HG03135 (cell line): ENCODE results near the gene ATG2B.
"Not testable (repeated sequence)": the region's sequence is repeated elsewhere in the genome, so short reads cannot be mapped to it uniquely, and the experiment has no call there.

Experiments used
- ATAC-seq: cut with Tn5 transposase; IDR thresholded peaks from one replicate; pipeline ENCODE4 v1.9.1; 2021; ENCODE audit warnings: mild to moderate bottlenecking, moderate library complexity; ENCODE audit not compliant: unreplicated experiment

Gene ATG2B

GRCh38 chr14:96376093-96376492, 13.0 kb upstream of the ATG2B start:
- ATAC-seq: no peak

GRCh38 chr14:96373538-96373937, 10.4 kb upstream of the ATG2B start:
- no peak for ATAC-seq

GRCh38 chr14:96370528-96370927, 7.4 kb upstream of the ATG2B start:
- ATAC-seq: no peak

- ATAC-seq: no peak
These were observed 5.4 kb upstream of the ATG2B start for GRCh38 chr14:96368534-96368933.

GRCh38 chr14:96364962-96365361, 1.8 kb upstream of the ATG2B start:
- ATAC-seq: no peak

- peak; percentile 25 for ATAC-seq
These were observed 703 bp upstream of the ATG2B start for GRCh38 chr14:96363751-96364336.

GRCh38 chr14:96362071-96362964, 823 bp downstream of the ATG2B start:
- peak; percentile 19 for ATAC-seq

- ATAC-seq: no peak
These were observed 3.2 kb downstream of the ATG2B start for GRCh38 chr14:96359959-96360358.

GRCh38 chr14:96357216-96357615, 5.9 kb downstream of the ATG2B start:
- no peak for ATAC-seq

GRCh38 chr14:96354246-96354645, 8.9 kb downstream of the ATG2B start:
- ATAC-seq: no peak

GRCh38 chr14:96352708-96353107, 10.4 kb downstream of the ATG2B start:
- no peak for ATAC-seq

GRCh38 chr14:96351986-96352385, 11.2 kb downstream of the ATG2B start:
- no peak for ATAC-seq

- ATAC-seq: no peak
These were observed 13.7 kb downstream of the ATG2B start for GRCh38 chr14:96349286-96350075.

- not testable (repeated sequence) for ATAC-seq
These were observed 15.2 kb downstream of the ATG2B start for GRCh38 chr14:96347957-96348356.

GRCh38 chr14:96345669-96346068, 17.5 kb downstream of the ATG2B start:
- no peak for ATAC-seq

GRCh38 chr14:96341323-96341722, 21.8 kb downstream of the ATG2B start:
- no peak for ATAC-seq

GRCh38 chr14:96338551-96338950, 24.6 kb downstream of the ATG2B start:
- ATAC-seq: no peak

GRCh38 chr14:96324219-96324618, 38.9 kb downstream of the ATG2B start:
- no peak for ATAC-seq

- no peak for ATAC-seq
These were observed 42.5 kb downstream of the ATG2B start for GRCh38 chr14:96320605-96321004.

GRCh38 chr14:96318836-96319235, 44.3 kb downstream of the ATG2B start:
- ATAC-seq: no peak

GRCh38 chr14:96316087-96316486, 47.1 kb downstream of the ATG2B start:
- no peak for ATAC-seq

GRCh38 chr14:96310906-96311305, 52.2 kb downstream of the ATG2B start:
- ATAC-seq: no peak
